ENCODE data around the gene NGB.

DNA sequence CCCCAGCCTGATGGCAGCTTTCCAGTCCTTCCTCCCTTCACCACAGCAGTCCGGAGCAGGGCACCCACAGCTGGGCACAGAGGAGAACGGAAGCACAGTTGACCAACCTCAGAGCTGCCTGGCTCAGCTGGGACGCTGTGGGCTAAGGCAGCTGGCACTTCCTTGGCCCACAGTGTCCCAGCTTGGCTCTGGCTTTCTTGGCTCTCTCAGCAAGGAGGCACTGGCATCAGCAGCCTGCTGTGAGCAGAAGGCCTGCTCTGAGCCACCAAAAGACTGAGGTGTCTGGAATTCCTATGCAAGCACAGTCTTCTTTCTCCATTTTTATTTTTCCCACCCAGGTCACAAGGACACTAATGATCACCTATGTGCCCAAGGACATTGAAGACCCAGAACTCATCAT lies 32.6 kb downstream of the NGB start:
- TF ChIP-seq, protein P1, sequence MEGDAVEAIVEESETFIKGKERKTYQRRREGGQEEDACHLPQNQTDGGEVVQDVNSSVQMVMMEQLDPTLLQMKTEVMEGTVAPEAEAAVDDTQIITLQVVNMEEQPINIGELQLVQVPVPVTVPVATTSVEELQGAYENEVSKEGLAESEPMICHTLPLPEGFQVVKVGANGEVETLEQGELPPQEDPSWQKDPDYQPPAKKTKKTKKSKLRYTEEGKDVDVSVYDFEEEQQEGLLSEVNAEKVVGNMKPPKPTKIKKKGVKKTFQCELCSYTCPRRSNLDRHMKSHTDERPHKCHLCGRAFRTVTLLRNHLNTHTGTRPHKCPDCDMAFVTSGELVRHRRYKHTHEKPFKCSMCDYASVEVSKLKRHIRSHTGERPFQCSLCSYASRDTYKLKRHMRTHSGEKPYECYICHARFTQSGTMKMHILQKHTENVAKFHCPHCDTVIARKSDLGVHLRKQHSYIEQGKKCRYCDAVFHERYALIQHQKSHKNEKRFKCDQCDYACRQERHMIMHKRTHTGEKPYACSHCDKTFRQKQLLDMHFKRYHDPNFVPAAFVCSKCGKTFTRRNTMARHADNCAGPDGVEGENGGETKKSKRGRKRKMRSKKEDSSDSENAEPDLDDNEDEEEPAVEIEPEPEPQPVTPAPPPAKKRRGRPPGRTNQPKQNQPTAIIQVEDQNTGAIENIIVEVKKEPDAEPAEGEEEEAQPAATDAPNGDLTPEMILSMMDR (IDR thresholded peaks at IDR 0.05) = no peak
- TF ChIP-seq POLR2A (IDR thresholded peaks at IDR 0.05) = no peak
